ENCODE data around the gene GLA.
A peak's percentile ranks its signal among the peaks of the same experiment; 100 is the strongest.

The GLA gene

DNA sequence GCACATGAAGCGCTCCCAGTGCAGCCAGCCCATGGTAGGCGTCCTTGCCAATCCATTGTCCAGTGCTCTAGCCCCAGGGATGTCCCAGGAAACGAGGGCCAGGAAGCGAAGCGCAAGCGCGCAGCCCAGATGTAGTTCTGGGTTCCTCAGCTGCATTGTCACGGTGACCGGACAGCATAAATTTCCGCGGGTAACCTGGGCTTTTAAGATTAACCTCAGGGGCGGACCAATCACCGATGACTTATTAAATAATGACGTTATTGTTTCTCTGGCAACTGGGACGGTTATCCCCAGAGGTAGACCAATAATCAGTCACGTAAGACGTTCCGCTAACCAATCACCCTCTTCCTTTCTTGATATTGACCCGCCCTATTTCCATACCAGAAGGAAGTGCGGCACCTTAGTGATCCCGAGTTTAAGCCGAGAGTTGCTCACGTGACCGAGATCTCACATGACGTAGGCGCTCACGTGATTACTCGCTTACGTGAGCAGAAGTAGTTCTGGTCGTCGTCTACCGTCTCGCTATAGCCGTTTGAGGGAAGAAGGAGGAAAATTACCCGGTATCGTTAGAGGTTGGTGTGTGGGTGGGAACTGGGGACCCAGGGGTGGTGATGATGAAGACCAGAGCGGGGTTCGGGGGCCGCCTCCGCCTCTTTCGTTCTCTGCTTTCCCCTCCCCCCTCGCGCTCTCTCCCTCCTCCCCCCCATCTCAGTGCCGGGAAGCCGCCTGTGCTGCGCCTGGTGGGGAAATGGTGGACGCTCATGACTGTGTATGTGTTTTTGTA is at the start of gene GLA, which contains the start of gene HNRNPH2:
GLA (minus strand) TSS at position 178 of the 784 bp plus-strand sequence; CDS start at position 156, 22 bp downstream.
HNRNPH2 (plus strand) TSS at position 475 of the 784 bp plus-strand sequence. CDS start 3,767 bp downstream, outside the sequence.
- DNase-seq: peak; percentile 96

DNA sequence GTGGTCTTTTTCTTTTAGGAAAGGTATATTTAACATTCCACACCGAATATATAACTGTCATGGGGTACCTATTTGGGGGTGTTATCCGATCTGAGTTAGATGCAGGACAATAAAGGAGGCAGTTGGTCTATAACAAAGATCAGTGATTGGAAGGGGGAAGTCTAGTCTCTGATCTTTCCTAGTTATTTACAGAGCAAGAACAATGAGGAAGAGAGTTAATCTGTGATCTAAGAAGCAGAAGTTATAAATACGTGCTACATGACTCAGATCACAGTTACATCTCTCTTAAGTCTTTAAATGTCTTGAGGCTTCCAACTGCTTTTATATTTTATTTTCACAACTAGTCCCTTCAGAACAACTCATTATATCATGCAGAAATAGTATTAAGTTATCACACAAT is 44.3 kb upstream of the GLA start:
- DNase-seq: no peak

DNA sequence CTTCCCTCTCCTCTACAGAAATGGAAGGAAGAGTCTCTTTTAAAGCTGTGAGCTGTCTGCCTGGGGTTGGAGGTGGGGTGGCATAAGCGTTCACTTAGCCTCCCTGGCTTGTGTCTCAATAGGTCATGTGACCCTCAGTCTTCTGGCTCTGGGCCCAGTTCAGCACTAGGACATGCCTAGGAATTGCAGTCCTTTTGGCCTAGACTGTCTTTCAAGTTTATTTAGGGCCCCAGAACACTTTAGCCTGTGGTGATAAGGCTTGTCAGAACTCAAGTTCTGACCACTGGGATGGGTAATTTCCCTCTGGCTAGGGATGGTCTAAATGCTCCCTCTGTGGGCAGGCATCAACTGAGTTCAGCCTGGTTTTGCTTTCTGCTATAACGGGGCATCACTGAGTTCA is 43.2 kb upstream of the GLA start:
- DNase-seq: no peak

DNA sequence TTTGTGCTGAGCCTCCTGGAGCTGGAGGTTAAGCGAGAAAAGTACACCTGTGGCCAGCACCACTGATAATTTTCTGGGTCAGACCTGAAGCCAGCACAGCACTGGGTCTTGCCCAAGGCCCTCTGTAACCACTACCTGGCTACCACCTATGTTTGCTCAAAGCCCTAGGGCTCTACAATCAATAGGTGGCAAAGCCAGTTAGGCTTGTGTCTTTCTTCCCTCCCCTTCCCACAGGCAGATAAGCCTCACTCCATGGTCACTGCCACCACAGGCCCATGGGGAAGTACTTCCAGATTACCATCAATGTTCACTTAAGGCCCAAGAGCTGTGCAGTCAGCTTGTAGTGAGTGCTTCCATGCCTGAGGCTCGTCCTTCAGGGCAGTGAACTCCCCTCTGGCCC is 42.4 kb upstream of the GLA start:
- no peak for DNase-seq

DNA sequence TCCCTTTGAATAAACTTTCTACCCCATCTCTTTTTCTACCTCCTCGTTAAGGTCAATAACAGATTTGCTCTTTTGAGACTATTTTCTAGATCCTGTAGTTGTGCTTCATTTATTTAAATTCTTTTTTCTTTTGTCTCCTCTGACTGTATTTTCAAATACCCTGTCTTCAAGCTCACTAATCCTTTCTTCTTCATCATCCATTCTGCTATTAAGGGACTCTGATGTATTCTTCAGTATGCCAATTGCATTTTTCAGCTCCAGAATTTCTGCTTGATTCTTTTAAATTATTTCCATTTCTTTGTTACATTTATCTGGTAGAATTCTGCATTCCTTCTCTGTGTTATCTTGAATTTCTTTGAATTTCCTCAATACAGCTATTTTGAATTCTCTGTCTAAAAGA is 41.6 kb upstream of the GLA start:
- DNase-seq: no peak

DNA sequence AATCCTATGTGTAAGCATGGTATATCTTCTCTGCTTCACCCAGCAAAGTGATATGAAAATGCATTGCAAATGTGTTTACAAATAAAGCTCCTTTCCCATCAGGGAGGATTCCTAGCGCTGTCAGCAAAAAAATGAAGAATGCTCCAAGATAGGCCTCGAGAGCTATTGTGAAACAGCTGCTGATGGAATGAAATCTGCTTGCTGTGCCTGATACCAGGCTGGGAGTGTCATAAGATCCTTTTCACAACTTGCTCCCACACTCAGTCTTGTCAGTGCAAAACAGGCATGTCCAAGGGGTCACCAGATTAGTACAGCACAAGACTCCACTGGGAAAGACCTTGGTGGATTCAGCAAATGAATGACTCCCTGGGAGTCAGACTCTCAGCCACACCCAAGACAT is 34.4 kb upstream of the GLA start:
- DNase-seq: no peak

DNA sequence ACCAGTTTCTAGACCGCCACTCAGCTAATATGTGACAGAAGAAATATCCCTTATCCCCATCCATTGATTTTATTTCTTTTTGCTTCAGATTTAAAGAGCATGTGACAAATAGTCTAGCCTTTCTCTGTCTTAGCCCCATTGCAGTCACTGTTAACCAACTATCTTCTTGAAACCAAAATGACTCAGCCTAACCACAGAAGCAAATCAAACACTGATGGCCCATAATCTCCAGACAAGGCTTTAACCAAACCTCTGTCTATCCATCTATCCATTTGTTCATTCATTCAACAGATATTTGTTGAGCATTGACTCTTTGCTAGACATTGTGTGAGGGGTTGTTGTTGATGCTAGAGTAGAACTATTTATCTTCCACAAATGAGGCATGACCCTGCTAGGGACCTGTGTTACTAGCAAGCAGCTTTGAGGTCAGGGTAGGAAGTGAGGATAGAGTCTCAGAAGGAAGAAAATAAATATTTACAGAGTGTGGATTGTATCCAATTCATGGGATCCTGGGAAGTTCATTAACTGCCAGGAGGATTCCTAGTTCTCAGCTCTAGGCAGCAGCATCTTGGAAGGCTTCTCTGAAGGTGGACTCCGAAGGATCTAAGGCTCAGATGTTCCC is 22.8 kb upstream of the GLA start:
- DNase-seq: no peak

DNA sequence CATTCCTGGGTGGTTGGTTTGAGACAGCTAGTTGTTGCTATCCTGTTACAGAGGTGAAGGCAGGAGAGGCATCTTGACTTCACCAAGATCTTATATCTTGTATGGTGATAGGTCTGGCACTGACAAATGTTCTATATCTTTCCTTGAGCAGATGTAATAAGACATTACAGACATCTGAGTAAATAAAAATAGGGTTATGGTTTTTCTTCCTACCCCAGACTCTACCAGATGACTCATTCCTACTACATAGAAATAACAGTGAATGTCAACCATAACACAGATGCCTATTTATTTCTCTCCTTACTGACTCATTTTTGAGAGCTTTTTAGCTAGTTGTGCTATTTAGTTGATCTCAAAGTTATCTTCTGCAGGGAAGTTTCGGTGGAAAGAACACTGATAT is 22.2 kb upstream of the GLA start:
- no peak for DNase-seq

DNA sequence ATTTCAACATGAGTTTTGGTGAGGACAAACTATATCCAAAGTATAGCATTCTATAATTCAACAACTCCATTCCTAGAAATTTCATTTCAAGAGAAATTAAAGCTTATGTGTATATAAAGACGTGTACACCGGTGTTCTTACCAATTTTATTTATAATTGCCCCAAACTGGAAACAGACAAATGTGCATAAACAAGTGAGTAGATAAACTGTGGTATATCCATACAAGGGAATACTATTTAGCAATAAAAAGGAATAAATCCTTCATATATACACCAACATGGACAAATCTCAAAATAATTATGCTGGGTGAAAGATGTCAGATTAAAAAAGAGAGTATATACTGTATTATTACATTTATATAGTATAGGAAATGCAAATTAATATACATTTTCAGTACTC is 20.2 kb upstream of the GLA start:
- DNase-seq: no peak

DNA sequence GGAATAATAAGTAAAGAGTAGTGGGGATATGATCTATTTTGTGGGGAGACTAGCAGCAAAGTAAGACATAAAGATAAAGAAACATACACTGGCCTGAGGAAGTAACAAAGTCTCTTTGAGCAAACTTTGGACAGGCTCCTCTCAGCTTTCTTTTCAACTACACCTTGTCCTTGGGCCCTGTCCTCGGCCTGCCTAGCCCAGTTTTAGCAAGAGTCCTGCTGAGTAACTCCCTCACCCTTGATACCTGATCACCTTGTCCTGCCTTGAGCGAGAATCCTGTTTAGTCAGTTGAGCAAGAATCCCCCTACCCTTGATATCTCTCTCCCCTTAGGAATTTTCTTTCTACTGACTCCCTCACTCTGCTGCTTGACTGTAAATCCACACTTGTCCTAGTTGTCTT is 11.8 kb upstream of the GLA start:
- no peak for DNase-seq

DNA sequence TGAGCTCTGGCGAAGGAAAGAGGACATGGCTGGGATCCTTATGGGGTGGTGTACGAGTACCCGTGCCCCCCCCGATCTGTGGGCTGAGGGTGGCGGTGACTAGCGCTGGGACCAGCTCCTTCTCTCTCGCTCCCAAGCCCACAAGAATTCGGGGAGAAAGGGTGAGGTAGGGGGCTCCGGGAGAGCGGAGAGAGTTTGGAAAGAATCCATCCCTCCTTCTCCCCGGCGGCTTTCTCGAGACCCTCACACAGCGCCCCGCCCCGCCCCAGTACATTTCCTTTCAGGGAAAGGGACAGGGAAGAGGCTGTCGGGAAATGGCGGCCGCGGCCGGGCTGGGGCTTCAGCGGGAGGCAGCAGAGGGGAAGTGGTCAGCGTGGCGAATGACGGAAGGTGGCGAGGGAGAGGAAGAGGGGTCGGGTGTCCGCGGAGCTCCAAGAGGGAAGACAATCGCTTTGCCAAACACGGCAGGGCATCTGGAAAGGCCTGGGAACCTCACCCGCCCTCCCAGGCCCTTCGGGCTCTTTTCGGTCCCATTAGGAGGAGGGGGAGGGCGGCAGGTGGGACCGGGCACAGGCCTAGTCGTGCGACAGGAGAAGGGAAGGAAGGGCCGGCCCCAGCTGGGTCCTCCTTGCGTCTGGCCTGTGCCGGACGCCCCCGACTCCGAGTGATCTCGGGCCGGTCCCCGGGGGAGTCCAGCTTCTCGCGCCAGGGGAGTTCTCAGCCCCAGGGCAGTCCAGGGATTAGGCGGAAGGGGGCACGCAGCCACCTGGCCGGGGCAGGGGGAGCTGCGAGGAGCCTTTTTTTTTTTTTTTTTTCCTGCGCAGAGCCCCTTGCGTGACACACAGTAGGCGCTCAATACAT is 10.5 kb upstream of the GLA start:
- peak; percentile 35 for DNase-seq

DNA sequence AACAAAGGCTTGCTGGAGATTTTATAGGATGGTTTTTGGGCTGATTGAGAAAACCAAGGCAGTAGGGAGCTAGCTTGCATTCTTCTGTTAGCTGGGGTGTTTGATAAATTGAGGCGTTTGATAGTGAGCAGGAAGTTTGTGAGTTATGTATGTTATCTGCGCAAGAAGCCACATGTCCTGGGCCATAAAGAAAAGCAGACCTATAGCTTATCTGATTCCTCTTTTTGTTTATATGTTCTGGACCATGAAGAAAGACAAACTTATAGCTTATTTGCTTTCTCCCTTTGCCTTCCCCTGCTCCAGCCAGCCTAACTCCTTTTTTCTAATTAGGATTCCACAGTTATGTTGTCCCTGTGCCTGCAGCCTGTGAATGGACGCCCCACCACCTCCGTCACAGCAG is 9.5 kb upstream of the GLA start:
- no peak for DNase-seq

DNA sequence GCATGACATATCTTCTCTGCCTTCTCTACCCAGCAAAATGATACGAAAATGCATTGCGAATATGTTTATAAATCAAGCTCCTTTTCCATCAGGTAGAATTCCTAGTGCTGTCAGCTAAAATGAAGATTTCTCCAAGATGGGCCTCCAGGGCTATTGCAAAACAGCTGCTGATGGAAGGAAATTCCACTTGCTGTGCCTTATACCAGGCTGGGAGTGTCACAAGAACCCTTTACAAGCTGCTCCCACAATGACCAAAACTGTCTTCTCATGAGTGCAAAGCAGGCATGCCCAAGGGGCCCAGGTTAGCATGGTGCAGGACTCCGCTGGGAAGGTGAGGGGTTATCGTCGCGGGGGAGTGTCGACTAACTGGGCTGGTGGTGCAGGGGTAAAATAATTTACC is 9.0 kb upstream of the GLA start:
- no peak for DNase-seq

DNA sequence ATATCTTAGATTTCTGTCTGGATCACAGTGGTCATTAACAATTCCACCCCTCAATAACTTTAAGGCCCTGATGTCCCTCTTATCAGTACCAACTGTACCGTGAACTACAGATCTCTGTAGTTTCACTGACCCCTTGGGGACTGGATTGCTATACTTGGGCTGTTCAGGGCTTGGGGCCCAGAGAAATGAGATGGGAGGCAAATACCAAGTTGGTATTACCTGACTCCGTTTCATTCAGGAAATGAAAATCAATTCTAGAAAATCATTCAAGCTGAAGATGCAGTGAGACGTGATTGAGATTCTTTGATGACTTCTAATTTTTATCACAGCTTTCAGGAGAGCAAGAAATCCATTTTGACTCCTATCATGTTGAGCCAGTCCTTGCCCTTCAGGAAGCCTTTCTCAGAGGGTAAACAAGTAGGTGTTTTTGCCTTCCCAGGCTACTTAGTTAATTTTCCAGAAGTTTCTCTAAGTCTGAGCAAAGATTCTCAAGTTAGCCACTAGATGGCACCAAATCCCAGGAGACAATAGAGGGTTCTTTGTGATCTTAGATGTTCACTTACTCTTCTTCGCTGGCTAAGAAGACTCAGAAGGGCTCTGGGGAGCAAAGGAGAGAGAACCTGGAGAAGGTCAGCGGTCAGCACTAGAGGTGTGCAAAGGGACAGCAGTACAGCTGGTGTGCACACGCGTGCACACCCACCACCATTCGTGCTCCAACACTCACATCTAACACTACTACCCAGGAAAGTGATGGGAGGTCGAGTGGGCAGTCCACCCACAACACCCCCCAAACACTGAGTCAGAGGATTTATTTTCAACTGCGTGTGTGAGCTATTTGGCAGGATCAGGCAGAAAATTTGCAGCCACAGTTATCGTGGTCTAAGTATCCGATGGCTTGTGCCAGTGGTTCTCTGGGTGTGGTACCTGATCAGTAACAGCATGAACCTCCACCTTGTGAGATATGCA is 7.7 kb upstream of the GLA start:
- peak; percentile 53 for DNase-seq

DNA sequence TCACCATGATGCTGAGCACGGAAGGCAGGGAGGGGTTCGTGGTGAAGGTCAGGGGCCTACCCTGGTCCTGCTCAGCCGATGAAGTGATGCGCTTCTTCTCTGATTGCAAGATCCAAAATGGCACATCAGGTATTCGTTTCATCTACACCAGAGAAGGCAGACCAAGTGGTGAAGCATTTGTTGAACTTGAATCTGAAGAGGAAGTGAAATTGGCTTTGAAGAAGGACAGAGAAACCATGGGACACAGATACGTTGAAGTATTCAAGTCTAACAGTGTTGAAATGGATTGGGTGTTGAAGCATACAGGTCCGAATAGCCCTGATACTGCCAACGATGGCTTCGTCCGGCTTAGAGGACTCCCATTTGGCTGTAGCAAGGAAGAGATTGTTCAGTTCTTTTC is 4.3 kb upstream of the GLA start:
- no peak for DNase-seq

DNA sequence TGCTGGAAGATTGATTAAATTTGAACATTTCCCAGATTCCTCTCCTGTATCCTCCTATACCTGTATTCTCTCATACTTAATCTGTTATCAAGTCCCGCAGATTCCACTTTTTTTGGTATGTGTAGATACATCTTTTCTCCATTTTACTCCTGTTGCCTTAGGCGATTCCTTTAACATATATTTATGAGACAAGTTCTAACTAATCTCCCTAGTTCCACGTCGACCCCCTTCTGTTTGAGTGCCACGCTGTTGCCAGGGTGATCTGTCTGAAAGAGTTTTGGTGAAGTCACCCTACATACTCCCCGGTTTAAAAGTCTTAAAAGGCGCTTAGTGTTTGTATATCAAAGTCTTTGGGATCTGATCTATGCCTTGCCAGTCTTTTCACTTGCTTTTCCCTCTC is 2.7 kb upstream of the GLA start:
- no peak for DNase-seq

DNA sequence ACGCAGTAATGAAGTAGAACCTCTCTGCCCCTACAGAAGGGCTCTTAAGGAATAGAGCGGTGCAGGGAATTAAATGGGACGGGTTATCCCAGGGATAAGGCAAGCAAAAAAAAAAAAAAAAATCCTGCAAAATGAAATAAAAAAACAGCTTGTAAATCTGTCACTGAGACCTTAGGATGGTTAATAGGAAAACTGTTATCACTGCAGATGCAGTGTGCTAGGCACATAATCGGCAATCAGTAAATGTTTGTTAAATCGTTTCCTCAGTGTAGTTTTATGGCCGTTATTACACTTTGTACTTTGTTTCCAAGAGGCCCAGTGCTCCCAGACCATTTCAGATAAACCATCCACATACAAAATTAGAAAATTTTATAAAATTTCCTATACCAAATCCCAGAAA is 1.3 kb upstream of the GLA start:
- DNase-seq: no peak

DNA sequence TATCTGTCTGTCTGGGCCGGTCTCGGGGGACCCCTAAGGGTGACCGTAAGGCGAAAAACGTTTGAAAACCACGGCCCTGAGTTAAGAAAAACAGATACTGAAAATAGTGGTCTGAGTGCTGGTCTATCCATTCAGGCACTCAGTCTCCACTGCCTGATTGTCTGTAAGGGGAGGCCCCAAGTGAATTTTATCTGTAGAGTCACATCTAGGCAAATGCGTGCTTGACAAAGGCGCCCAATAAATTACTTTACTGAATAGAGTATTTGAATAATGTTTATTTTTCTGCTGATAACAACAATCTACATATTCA is 762 bp upstream of the GLA start:
- DNase-seq: no peak

DNA sequence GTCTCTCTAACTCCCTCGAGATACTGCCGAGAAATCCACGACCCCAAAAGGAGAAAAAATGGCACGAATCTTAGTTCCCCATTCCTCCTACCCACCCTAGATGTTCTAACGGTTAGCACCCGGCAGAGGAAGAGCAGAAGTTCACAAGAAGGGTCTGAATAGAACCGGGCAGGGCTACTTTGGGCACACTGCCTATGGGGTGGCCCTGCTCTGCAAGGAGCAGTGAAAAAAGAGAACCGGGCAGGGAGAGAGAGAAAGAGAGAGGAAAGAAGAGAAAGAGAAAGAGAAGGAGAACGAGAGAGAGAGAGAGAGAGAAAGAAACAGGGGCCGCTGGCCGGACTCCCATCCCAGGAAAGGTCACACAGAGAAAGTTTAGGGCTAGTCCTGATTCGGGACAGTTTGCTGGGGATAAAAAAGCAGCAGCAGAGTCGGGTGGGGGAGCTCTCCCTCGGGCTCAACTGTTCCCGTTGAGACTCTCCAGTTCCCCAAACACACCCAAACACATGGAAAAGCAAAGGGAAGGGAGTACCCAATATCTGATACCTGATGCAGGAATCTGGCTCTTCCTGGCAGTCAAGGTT is 468 bp downstream of the GLA start:
- DNase-seq: no peak

DNA sequence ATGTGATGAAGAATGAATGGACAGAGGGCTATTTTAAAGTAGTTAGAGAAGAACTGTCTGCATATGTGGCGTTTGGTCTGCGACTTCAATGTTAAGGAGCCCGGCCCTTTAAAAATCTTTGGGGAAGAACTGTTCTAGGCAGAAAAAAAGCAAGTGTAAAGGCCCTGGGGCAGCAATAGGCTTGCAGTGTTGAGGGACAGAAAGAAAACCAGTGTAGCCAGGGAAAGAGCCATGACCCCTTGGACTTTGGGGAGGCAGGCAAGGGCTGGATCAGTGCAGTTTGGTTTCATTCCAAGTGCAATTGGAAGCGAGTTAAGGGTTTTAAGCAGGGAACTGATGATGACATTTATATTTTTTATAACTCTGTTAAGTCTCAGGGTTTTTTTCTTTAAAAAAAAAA is 7.9 kb downstream of the GLA start:
- DNase-seq: no peak

DNA sequence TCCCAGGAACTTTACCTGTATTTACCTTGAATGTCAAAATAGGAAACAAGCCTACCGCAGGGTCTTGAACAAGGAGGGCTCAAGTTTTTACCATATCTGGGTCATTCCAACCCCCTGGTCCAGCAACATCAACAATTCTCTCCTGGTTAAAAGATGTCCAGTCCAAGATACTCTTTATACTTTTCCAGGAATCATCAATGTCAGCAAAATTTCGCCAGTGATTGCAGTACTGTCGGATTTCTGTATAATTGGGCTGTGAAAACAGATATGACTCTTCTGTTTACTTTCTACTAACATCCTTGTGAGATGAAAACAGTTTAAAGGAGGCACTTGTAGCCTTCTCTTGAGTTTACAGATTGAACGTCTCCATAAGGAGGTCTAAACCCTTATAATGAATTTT is 9.0 kb downstream of the GLA start:
- no peak for DNase-seq

DNA sequence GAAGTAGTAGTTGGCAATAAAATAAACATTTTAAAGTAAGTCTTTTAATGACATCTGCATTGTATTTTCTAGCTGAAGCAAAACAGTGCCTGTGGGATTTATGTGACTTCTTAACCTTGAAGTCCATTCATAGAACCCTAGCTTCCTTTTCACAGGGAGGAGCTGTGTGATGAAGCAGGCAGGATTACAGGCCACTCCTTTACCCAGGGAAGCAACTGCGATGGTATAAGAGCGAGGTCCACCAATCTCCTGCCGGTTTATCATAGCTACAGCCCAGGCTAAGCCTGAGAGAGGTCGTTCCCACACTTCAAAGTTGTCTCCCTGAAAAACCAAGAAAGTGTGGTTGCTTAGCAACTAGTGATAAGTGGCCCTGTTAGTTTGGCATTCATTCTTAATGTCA is 9.9 kb downstream of the GLA start:
- no peak for DNase-seq
